Measurements from ENCODE around the gene CGREF1.

Gene CGREF1

GRCh38 chr2:27118525-27119329 is at the start of gene CGREF1:
Gene CGREF1, minus strand, starts transcription at chr2:27119128. Its CDS starts 14,762 bp downstream, at chr2:27104366.
- Mint-ChIP-seq H3K4me1 (peaks cover 16% of the 10 kb centered on the region), H3K9me3 (no peaks in the 10 kb centered on the region), H3K27ac (no peak within 1 kb of the TSS), H3K4me3 (peak within 1 kb of the TSS; percentile 55), H3K36me3 (no peaks in the 10 kb centered on the region)
- ATAC-seq (peak; percentile 6), DNase-seq (ENCODE audit: low spot score in 2 of 2) (no peak)

- H3K9me3 Mint-ChIP-seq, result no peaks in the 10 kb centered on the region
- no peaks in the 10 kb centered on the region for H3K4me1 Mint-ChIP-seq
- no peaks in the 10 kb centered on the region for H3K36me3 Mint-ChIP-seq
- DNase-seq (ENCODE audit: low spot score in 2 of 2) (no peak), ATAC-seq (no peak)
- H3K27ac Mint-ChIP-seq, result no peak overlapping the region
- no peak overlapping the region for H3K4me3 Mint-ChIP-seq
Measured at GRCh38 chr2:27164960-27165763, 46.2 kb upstream of the CGREF1 start.

- Mint-ChIP-seq H3K4me1 (no peaks in the 10 kb centered on the region), H3K4me3 (no peak overlapping the region), H3K36me3 (no peaks in the 10 kb centered on the region), H3K9me3 (no peaks in the 10 kb centered on the region), H3K27ac (no peak overlapping the region)
- DNase-seq (ENCODE audit: low spot score in 2 of 2) (no peak), ATAC-seq (no peak)
Measured at GRCh38 chr2:27162151-27163121, 43.5 kb upstream of the CGREF1 start.

GRCh38 chr2:27160191-27160590 is 41.3 kb upstream of the CGREF1 start:
- DNase-seq (ENCODE audit: low spot score in 2 of 2) (no peak), ATAC-seq (no peak)
- H3K27ac Mint-ChIP-seq, result no peak overlapping the region
- no peaks in the 10 kb centered on the region for H3K4me1 Mint-ChIP-seq
- H3K4me3 Mint-ChIP-seq, result no peak overlapping the region
- no peaks in the 10 kb centered on the region for H3K9me3 Mint-ChIP-seq
- H3K36me3 Mint-ChIP-seq, result no peaks in the 10 kb centered on the region

- no peak for ATAC-seq
Measured at GRCh38 chr2:27159271-27159670, 40.3 kb upstream of the CGREF1 start.

GRCh38 chr2:27158468-27158867 is 39.5 kb upstream of the CGREF1 start:
- no peak overlapping the region for H3K27ac Mint-ChIP-seq
- H3K4me1 Mint-ChIP-seq, result no peaks in the 10 kb centered on the region
- no peak overlapping the region for H3K4me3 Mint-ChIP-seq
- no peaks in the 10 kb centered on the region for H3K9me3 Mint-ChIP-seq
- ATAC-seq (no peak), DNase-seq (ENCODE audit: low spot score in 2 of 2) (no peak)
- H3K36me3 Mint-ChIP-seq, result no peaks in the 10 kb centered on the region

More at GRCh38 chr2:27159271-27159670, 40.3 kb upstream of the CGREF1 start:
- Mint-ChIP-seq H3K4me1 (no peaks in the 10 kb centered on the region), H3K27ac (no peak overlapping the region), H3K36me3 (no peaks in the 10 kb centered on the region), H3K4me3 (no peak overlapping the region), H3K9me3 (no peaks in the 10 kb centered on the region)
- DNase-seq (ENCODE audit: low spot score in 2 of 2), result no peak

GRCh38 chr2:27155069-27155520 is 36.2 kb upstream of the CGREF1 start:
- no peaks in the 10 kb centered on the region for H3K9me3 Mint-ChIP-seq
- no peaks in the 10 kb centered on the region for H3K4me1 Mint-ChIP-seq
- H3K4me3 Mint-ChIP-seq, result no peak overlapping the region
- H3K27ac Mint-ChIP-seq, result no peak overlapping the region
- DNase-seq (ENCODE audit: low spot score in 2 of 2) (no peak), ATAC-seq (no peak)
- H3K36me3 Mint-ChIP-seq, result no peaks in the 10 kb centered on the region

- Mint-ChIP-seq H3K4me3 (no peak overlapping the region), H3K36me3 (no peaks in the 10 kb centered on the region), H3K27ac (no peak overlapping the region), H3K9me3 (no peaks in the 10 kb centered on the region), H3K4me1 (no peaks in the 10 kb centered on the region)
- DNase-seq (ENCODE audit: low spot score in 2 of 2) (no peak), ATAC-seq (no peak)
Measured at GRCh38 chr2:27154488-27154887, 35.6 kb upstream of the CGREF1 start.

- no peaks in the 10 kb centered on the region for H3K4me1 Mint-ChIP-seq
- peak; percentile 59 for ATAC-seq
- H3K36me3 Mint-ChIP-seq, result no peaks in the 10 kb centered on the region
- no peak for DNase-seq (ENCODE audit: low spot score in 2 of 2)
- peak overlapping the region; percentile 26 for H3K27ac Mint-ChIP-seq
- no peak overlapping the region for H3K4me3 Mint-ChIP-seq
- no peaks in the 10 kb centered on the region for H3K9me3 Mint-ChIP-seq
Measured at GRCh38 chr2:27152796-27153464, 34.0 kb upstream of the CGREF1 start.

GRCh38 chr2:27152102-27152795 is 33.3 kb upstream of the CGREF1 start:
- Mint-ChIP-seq H3K4me3 (no peak overlapping the region), H3K36me3 (no peaks in the 10 kb centered on the region), H3K9me3 (no peaks in the 10 kb centered on the region), H3K4me1 (no peaks in the 10 kb centered on the region), H3K27ac (peak overlapping the region; percentile 26)
- ATAC-seq (no peak), DNase-seq (ENCODE audit: low spot score in 2 of 2) (no peak)

- no peaks in the 10 kb centered on the region for H3K4me1 Mint-ChIP-seq
Measured at GRCh38 chr2:27150639-27151230, 31.8 kb upstream of the CGREF1 start.

GRCh38 chr2:27149570-27150405 is 30.9 kb upstream of the CGREF1 start:
- ATAC-seq (no peak), DNase-seq (ENCODE audit: low spot score in 2 of 2) (no peak)
- no peaks in the 10 kb centered on the region for H3K4me1 Mint-ChIP-seq
- no peaks in the 10 kb centered on the region for H3K9me3 Mint-ChIP-seq
- no peak overlapping the region for H3K4me3 Mint-ChIP-seq
- H3K27ac Mint-ChIP-seq, result no peak overlapping the region
- no peaks in the 10 kb centered on the region for H3K36me3 Mint-ChIP-seq

More at GRCh38 chr2:27150639-27151230, 31.8 kb upstream of the CGREF1 start:
- Mint-ChIP-seq H3K27ac (no peak overlapping the region), H3K36me3 (no peaks in the 10 kb centered on the region), H3K9me3 (no peaks in the 10 kb centered on the region), H3K4me3 (no peak overlapping the region)
- DNase-seq (ENCODE audit: low spot score in 2 of 2) (no peak), ATAC-seq (no peak)

GRCh38 chr2:27148801-27149439 is 30.0 kb upstream of the CGREF1 start, which contains the start of gene TCF23:
Gene TCF23, plus strand, starts transcription at chr2:27149004. Its CDS starts 130 bp downstream, at chr2:27149134.
- Mint-ChIP-seq H3K9me3 (no peaks in the 10 kb centered on the region), H3K4me1 (no peaks in the 10 kb centered on the region), H3K4me3 (no peak within 1 kb of the TSS), H3K36me3 (no peaks in the 10 kb centered on the region), H3K27ac (no peak within 1 kb of the TSS)
- no peak for ATAC-seq
- no peak for DNase-seq (ENCODE audit: low spot score in 2 of 2)
